Measurements from ENCODE around the gene TOLLIP.
"Not testable (repeated sequence)": the region's sequence is repeated elsewhere in the genome, so short reads cannot be mapped to it uniquely, and the experiment has no call there.

The TOLLIP gene

GRCh38 chr11:1281974-1282365 lies 27.5 kb downstream of the TOLLIP start:
- DNase-seq (ENCODE audit: low spot score): no peak

GRCh38 chr11:1281326-1281973 lies 28.0 kb downstream of the TOLLIP start:
- no peak for DNase-seq (ENCODE audit: low spot score)

- no peak for DNase-seq (ENCODE audit: low spot score)
These were observed 29.1 kb downstream of the TOLLIP start for GRCh38 chr11:1280116-1281035.

- DNase-seq (ENCODE audit: low spot score): no peak
These were observed 29.8 kb downstream of the TOLLIP start for GRCh38 chr11:1279674-1280055.

GRCh38 chr11:1278766-1279673 lies 30.4 kb downstream of the TOLLIP start:
- DNase-seq (ENCODE audit: low spot score): no peak

- no peak for DNase-seq (ENCODE audit: low spot score)
These were observed 31.4 kb downstream of the TOLLIP start for GRCh38 chr11:1277936-1278512.

- no peak for DNase-seq (ENCODE audit: low spot score)
These were observed 32.4 kb downstream of the TOLLIP start for GRCh38 chr11:1276866-1277615.

- DNase-seq (ENCODE audit: low spot score): no peak
These were observed 33.2 kb downstream of the TOLLIP start for GRCh38 chr11:1276041-1276790.

GRCh38 chr11:1275021-1275420 lies 34.4 kb downstream of the TOLLIP start:
- no peak for DNase-seq (ENCODE audit: low spot score)

- no peak for DNase-seq (ENCODE audit: low spot score)
These were observed 34.9 kb downstream of the TOLLIP start for GRCh38 chr11:1274501-1274900.

GRCh38 chr11:1272531-1272930 lies 36.9 kb downstream of the TOLLIP start:
- no peak for DNase-seq (ENCODE audit: low spot score)

- no peak for DNase-seq (ENCODE audit: low spot score)
These were observed 37.5 kb downstream of the TOLLIP start for GRCh38 chr11:1271927-1272326.

GRCh38 chr11:1271406-1271805 lies 38.0 kb downstream of the TOLLIP start:
- DNase-seq (ENCODE audit: low spot score): no peak

GRCh38 chr11:1271002-1271401 lies 38.4 kb downstream of the TOLLIP start:
- DNase-seq (ENCODE audit: low spot score): no peak

- DNase-seq (ENCODE audit: low spot score): no peak
These were observed 39.0 kb downstream of the TOLLIP start for GRCh38 chr11:1270476-1270875.

GRCh38 chr11:1269957-1270356 lies 39.5 kb downstream of the TOLLIP start:
- DNase-seq (ENCODE audit: low spot score): no peak

GRCh38 chr11:1267441-1268100 lies 41.9 kb downstream of the TOLLIP start:
- no peak for DNase-seq (ENCODE audit: low spot score)

- not testable (repeated sequence) for DNase-seq (ENCODE audit: low spot score)
These were observed 42.5 kb downstream of the TOLLIP start for GRCh38 chr11:1266976-1267375.

GRCh38 chr11:1265480-1265879 lies 44.0 kb downstream of the TOLLIP start:
- not testable (repeated sequence) for DNase-seq (ENCODE audit: low spot score)

GRCh38 chr11:1264444-1264843 lies 45.0 kb downstream of the TOLLIP start:
- peak; percentile 32 for DNase-seq (ENCODE audit: low spot score)
